ENCODE measurements around the gene SLC39A3. TPM values are rescaled to one million over a fixed set of nuclear protein-coding genes. Genes with fewer than 3 reads are reported as not detected.
A peak's percentile ranks its signal among the peaks of the same experiment; 100 is the strongest.

Gene SLC39A3
- total and polyA plus RNA-seq, 2 of the 8 experiments (the other 6 are each of a cell fraction or from before 2014, with no cell fraction given): 33.0 to 52.9 TPM

DNA sequence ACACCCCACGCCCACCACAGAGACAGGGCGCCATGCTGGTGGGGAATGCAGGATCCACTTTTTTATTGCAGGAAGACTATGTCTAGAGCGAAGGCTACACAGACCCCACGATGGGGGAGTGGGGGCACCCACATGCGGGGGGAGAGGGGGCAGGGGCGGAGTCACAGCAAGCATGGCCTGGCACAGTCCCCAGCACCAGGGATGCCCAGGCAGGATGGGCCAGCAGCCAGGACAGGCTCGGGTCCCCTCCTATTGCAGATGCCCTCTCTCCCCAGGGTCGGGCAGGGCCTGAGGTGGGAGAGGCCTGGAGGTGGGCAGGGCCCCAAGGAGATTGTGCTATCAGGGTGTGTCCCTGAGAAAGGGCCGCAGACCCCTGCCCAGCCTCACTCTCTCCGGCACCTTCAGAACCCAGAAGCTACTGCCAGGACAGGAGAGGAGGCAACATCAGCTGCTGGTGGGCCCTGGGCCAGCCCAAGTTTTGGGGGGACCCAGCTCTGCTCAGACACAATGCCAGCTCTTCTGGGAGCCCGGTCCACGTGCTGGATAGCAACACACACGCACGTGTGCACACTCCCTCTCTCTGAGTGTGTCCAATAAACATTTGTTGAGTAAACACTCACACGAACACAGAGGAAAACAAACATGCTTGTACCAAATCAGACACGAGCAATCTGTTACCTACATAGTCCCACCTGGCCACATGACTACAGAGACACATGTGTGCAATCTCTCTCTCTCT lies 25.1 kb downstream of the SLC39A3 start:
- WGBS, 2 experiments (ENCODE audit: extremely low coverage in 1 of 2, insufficient coverage in 1 of 2, insufficient read length in 1 of 2, insufficient replicate concordance in 2 of 2, low coverage in 1 of 2, low lambda C conversion rate in 2 of 2, missing lambda C conversion rate in 1 of 2): 86% methylated on average over 15 of the region's 16 CpGs; no CpG with 5 or more reads in 1 of the 2 experiments
- Histone ChIP-seq H3K4me2 (ENCODE audit: insufficient read depth in 1 of 2, low read depth in 2 of 2, low read length in 2 of 2) (no peak overlapping the region), H3K27me3 (replicated peaks in 1 of 4; ENCODE audit: control insufficient read depth in 3 of 4, extremely low read depth in 1 of 4, insufficient read depth in 3 of 4, low read length in 3 of 4) (no peaks in the 10 kb centered on the region), H3K9me3 (ENCODE audit: insufficient read depth in 2 of 2, low read depth in 1 of 2, low read length in 1 of 2) (peaks cover 9 to 17% of the 10 kb centered on the region in 2 experiments; a peak in 3 of 4 replicates), H2AK5ac (ENCODE audit: low read depth, low read length) (no peak overlapping the region), H2BK12ac (ENCODE audit: low read depth, low read length) (no peak overlapping the region), H3K9ac (replicated peaks in 1 of 4; ENCODE audit: extremely low read depth in 1 of 4, low read depth in 3 of 4, low read length in 3 of 4) (no peak overlapping the region), H4K8ac (ENCODE audit: extremely low read depth, insufficient read depth, low read length) (no peak overlapping the region), H3K4me3 (ENCODE audit: extremely low read depth in 1 of 4, insufficient read depth in 2 of 4, low read depth in 3 of 4, low read length in 4 of 4) (no peak overlapping the region), H2AFZ (ENCODE audit: low read length) (no peak overlapping the region), H4K91ac (replicated peaks; ENCODE audit: insufficient read length, low read length) (peak overlapping the region; percentile 22), H3K27ac (ENCODE audit: low read depth, low read length) (no peak overlapping the region), H3K4me1 (replicated peaks in 1 of 4; ENCODE audit: control insufficient read depth in 3 of 4, insufficient read depth in 4 of 4, low read length in 3 of 4) (peaks cover 0 to 2% (median 2%) of the 10 kb centered on the region in 4 experiments; a peak in 4 of 7 replicates), H3K56ac (replicated peaks; ENCODE audit: insufficient read length, low read depth, low read length) (no peak overlapping the region), H3K4ac (replicated peaks; ENCODE audit: insufficient read length, low read depth, low read length) (no peak overlapping the region), H3K79me2 (ENCODE audit: control insufficient read depth in 1 of 2, insufficient read depth in 2 of 2, low read length in 2 of 2) (no peaks in the 10 kb centered on the region), H2BK20ac (ENCODE audit: low read length) (no peak overlapping the region), H3K23me2 (ENCODE audit: low read depth, low read length) (peaks cover 7% of the 10 kb centered on the region; the same call in 1 of the 2 replicates), H2BK5ac (ENCODE audit: low read depth, low read length) (no peak overlapping the region), H2BK15ac (ENCODE audit: low read length) (no peak overlapping the region), H3K79me1 (ENCODE audit: low read depth, low read length) (no peaks in the 10 kb centered on the region), H3K23ac (ENCODE audit: insufficient read length) (no peak overlapping the region), H3K18ac (ENCODE audit: extremely low read depth, low read length) (no peak overlapping the region), H4K5ac (ENCODE audit: insufficient read length, low read depth, low read length) (no peak overlapping the region), H3K14ac (ENCODE audit: insufficient read length) (no peak overlapping the region), H2BK120ac (replicated peaks; ENCODE audit: low read depth, low read length) (no peak overlapping the region), H3K36me3 (ENCODE audit: control insufficient read depth in 2 of 4, insufficient read depth in 4 of 4, low read length in 3 of 4) (peaks cover 0 to 17% (median 0%) of the 10 kb centered on the region in 4 experiments; a peak in 1 of 8 replicates), H4K20me1 (replicated peaks in 1 of 2; ENCODE audit: control insufficient read depth in 1 of 2, insufficient read depth in 2 of 2, low read length in 2 of 2) (peaks cover 0 to 4% of the 10 kb centered on the region in 2 experiments)
- POLR2A ChIA-PET (ENCODE audit: partially characterized antibody): interaction anchor here (0.6 to 0.9 kb wide), 2 partner anchors 12 to 15 kb away, joined by 3 read pairs; partner anchors contain the start of gene GNG7
- DNase-seq (ENCODE audit: low read depth in 1 of 2, low spot score in 2 of 2) (no peak), FAIRE-seq (no peak)
- CTCF ChIA-PET (ENCODE audit: partially characterized antibody): no interaction called here
- no peak for TF ChIP-seq KDM1A (IDR thresholded peaks at IDR 0.05; ENCODE audit: borderline replicate concordance, low read length)
- no peak for TF ChIP-seq BACH1 (IDR thresholded peaks at IDR 0.05; ENCODE audit: low read length)
- TF ChIP-seq TCF12 (IDR thresholded peaks at IDR 0.05; ENCODE audit: low read depth, low read length): no peak
- TF ChIP-seq, protein P1, sequence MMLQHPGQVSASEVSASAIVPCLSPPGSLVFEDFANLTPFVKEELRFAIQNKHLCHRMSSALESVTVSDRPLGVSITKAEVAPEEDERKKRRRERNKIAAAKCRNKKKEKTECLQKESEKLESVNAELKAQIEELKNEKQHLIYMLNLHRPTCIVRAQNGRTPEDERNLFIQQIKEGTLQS (IDR thresholded peaks at IDR 0.05; ENCODE audit: insufficient read depth, low read depth, low read length): no peak
- TF ChIP-seq EP300 (IDR thresholded peaks at IDR 0.05; ENCODE audit: borderline replicate concordance in 1 of 2, low read depth in 2 of 2, low read length in 2 of 2): no peak
- no peak for TF ChIP-seq POU5F1 (IDR thresholded peaks at IDR 0.05; ENCODE audit: low read depth, low read length)
- no peak for TF ChIP-seq SRF (IDR thresholded peaks at IDR 0.05; ENCODE audit: low read depth, low read length)
- TF ChIP-seq SAP30 (IDR thresholded peaks at IDR 0.05; ENCODE audit: insufficient read depth, insufficient replicate concordance, low read length): no peak
- TF ChIP-seq POLR2AphosphoS5 (IDR thresholded peaks at IDR 0.05; ENCODE audit: low read depth, low read length): no peak
- TF ChIP-seq MAFK (IDR thresholded peaks at IDR 0.05; ENCODE audit: low read depth, low read length): no peak
- TF ChIP-seq SUZ12 (IDR thresholded peaks at IDR 0.05; ENCODE audit: low read length): no peak
- no peak for TF ChIP-seq RXRA (IDR thresholded peaks at IDR 0.05; ENCODE audit: insufficient read depth, low read depth, low read length)

Measured in H1 (cell line).